ENCODE data around the gene ZFAND2A.

DNA sequence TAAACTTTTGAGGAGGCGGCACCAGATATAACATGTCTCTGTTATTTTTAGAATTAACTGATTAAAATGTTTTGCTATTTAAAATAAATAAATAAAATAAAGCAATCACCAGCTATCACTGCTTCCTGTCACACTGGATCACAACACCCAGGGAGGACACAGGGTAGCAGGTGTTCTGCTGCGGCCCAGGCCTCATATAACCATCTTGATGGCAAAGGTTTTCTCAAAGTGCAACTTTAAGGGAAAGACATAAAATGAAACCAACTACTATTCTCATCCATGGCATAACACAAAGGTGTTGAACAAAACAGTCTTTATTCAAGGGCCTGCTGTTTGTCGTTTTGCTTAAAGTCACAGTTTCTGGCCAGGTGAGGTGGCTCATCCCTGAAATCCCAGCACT is 48.8 kb downstream of the ZFAND2A start:
- TF ChIP-seq, protein P1, sequence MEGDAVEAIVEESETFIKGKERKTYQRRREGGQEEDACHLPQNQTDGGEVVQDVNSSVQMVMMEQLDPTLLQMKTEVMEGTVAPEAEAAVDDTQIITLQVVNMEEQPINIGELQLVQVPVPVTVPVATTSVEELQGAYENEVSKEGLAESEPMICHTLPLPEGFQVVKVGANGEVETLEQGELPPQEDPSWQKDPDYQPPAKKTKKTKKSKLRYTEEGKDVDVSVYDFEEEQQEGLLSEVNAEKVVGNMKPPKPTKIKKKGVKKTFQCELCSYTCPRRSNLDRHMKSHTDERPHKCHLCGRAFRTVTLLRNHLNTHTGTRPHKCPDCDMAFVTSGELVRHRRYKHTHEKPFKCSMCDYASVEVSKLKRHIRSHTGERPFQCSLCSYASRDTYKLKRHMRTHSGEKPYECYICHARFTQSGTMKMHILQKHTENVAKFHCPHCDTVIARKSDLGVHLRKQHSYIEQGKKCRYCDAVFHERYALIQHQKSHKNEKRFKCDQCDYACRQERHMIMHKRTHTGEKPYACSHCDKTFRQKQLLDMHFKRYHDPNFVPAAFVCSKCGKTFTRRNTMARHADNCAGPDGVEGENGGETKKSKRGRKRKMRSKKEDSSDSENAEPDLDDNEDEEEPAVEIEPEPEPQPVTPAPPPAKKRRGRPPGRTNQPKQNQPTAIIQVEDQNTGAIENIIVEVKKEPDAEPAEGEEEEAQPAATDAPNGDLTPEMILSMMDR (IDR thresholded peaks at IDR 0.05; ENCODE audit: low read length) = no peak
- TF ChIP-seq EZH2 (IDR thresholded peaks at IDR 0.05; ENCODE audit: borderline replicate concordance, low read length) = no peak

Measured in OCI-LY1 (cell line).